GM21825 (cell line): Measurements from ENCODE around the gene OOEP.

Source experiments
- ATAC-seq: cut with Tn5 transposase; IDR thresholded peaks from one replicate; pipeline ENCODE4 v1.9.1; 2021; ENCODE audit warnings: mild to moderate bottlenecking, moderate library complexity; ENCODE audit not compliant: unreplicated experiment

OOEP gene

GRCh38 chr6:73367761-73368355 is 1.8 kb downstream of the OOEP start:
- ATAC-seq = no peak

GRCh38 chr6:73364549-73364948 is 5.1 kb downstream of the OOEP start:
- ATAC-seq = no peak

- ATAC-seq = no peak
Measured at GRCh38 chr6:73364121-73364520, 5.6 kb downstream of the OOEP start.

- ATAC-seq = no peak
Measured at GRCh38 chr6:73363537-73363875, 6.2 kb downstream of the OOEP start.

GRCh38 chr6:73362869-73363536 is 6.7 kb downstream of the OOEP start:
- ATAC-seq = no peak

- ATAC-seq = no peak
Measured at GRCh38 chr6:73362358-73362757, 7.3 kb downstream of the OOEP start, which contains the start of gene KHDC3L. Gene KHDC3L (plus strand): TSS chr6:73362658. CDS start chr6:73362730, 72 bp downstream.

- ATAC-seq = no peak
Measured at GRCh38 chr6:73353636-73354593, 15.8 kb downstream of the OOEP start, which contains the start of gene DPPA5. Gene DPPA5 (minus strand): TSS chr6:73354276. CDS start chr6:73354225, 51 bp downstream.

GRCh38 chr6:73349311-73349710 is 20.4 kb downstream of the OOEP start:
- ATAC-seq = no peak

- ATAC-seq = no peak
Measured at GRCh38 chr6:73348550-73349204, 21.0 kb downstream of the OOEP start.

- no peak for ATAC-seq
Measured at GRCh38 chr6:73343164-73343563, 26.5 kb downstream of the OOEP start.

- no peak for ATAC-seq
Measured at GRCh38 chr6:73342174-73342573, 27.5 kb downstream of the OOEP start.

GRCh38 chr6:73341335-73341734 is 28.4 kb downstream of the OOEP start:
- ATAC-seq = no peak

- no peak for ATAC-seq
Measured at GRCh38 chr6:73340048-73340447, 29.6 kb downstream of the OOEP start.

GRCh38 chr6:73339340-73339739 is 30.4 kb downstream of the OOEP start:
- ATAC-seq = no peak

GRCh38 chr6:73329201-73329600 is 40.5 kb downstream of the OOEP start:
- ATAC-seq = no peak

GRCh38 chr6:73328790-73329189 is 40.9 kb downstream of the OOEP start:
- no peak for ATAC-seq

- no peak for ATAC-seq
Measured at GRCh38 chr6:73325656-73326055, 44.0 kb downstream of the OOEP start.

- ATAC-seq = no peak
Measured at GRCh38 chr6:73323323-73323722, 46.4 kb downstream of the OOEP start.
